HUES64 (cell line): ENCODE measurements around the gene ZNF527.
A peak's percentile ranks its signal among the peaks of the same experiment; 100 is the strongest.
"Not testable (repeated sequence)": the region's sequence is repeated elsewhere in the genome, so short reads cannot be mapped to it uniquely, and the experiment has no call there.

Experiments
- H3K27ac ChIP-seq: 2 replicates; pipeline ENCODE4 v1.7.0; 2013; ENCODE audit warnings: low read depth, low read length, inconsistent platforms
- H3K27me3 ChIP-seq: 2 replicates; pipeline ENCODE4 v1.6.1; 2013; ENCODE audit warnings: mild to moderate bottlenecking, low read length; ENCODE audit not compliant: insufficient read depth
- H3K36me3 ChIP-seq: 2 replicates; pipeline ENCODE4 v1.6.1; 2013; ENCODE audit warnings: mild to moderate bottlenecking, low read length; ENCODE audit not compliant: insufficient read depth
- H3K4me1 ChIP-seq: 2 replicates; pipeline ENCODE4 v1.6.1; 2013; ENCODE audit warnings: mild to moderate bottlenecking, low read length, moderate library complexity; ENCODE audit not compliant: insufficient read depth
- H3K4me3 ChIP-seq: 2 replicates; pipeline ENCODE4 v1.5.1; 2013; ENCODE audit warnings: mild to moderate bottlenecking, low read length, moderate library complexity
- H3K9ac ChIP-seq: 2 replicates; pipeline ENCODE4 v1.6.1; 2013; ENCODE audit warnings: mild to moderate bottlenecking, low read depth, low read length
- H3K9me3 ChIP-seq: 2 replicates; pipeline ENCODE4 v1.6.1; 2013; ENCODE audit warnings: low read depth, low read length; ENCODE audit not compliant: insufficient read depth
- WGBS: fragments of 150-250, 120-280 bp; methylation state at CpG from one replicate; pipeline ENCODE4 v1.1.7; 2013; ENCODE audit warnings: missing lambda C conversion rate; 5-methylcytosine and 5-hydroxymethylcytosine counted together

ZNF527 gene

DNA sequence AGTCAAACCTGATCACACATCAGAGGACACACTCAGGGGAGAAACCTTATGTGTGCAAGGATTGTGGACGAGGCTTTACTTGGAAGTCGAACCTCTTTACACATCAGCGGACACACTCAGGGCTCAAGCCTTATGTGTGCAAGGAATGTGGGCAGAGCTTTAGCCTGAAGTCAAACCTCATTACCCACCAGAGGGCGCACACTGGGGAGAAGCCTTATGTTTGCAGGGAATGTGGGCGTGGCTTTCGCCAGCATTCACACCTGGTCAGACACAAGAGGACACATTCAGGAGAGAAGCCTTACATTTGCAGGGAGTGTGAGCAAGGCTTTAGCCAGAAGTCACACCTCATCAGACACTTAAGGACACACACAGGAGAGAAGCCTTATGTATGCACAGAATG is 8.2 kb upstream of the ZNF527 start:
- H3K4me3 ChIP-seq = no peak overlapping the region
- H3K9me3 ChIP-seq = peaks cover 36% of the 10 kb centered on the region
- H3K36me3 ChIP-seq = peaks cover 58% of the 10 kb centered on the region
- H3K27ac ChIP-seq = no peak overlapping the region
- H3K4me1 ChIP-seq = no peaks in the 10 kb centered on the region
- no peaks in the 10 kb centered on the region for H3K27me3 ChIP-seq
- no peak overlapping the region for H3K9ac ChIP-seq
- WGBS = 94% methylated on average over 6 of the region's 6 CpGs

DNA sequence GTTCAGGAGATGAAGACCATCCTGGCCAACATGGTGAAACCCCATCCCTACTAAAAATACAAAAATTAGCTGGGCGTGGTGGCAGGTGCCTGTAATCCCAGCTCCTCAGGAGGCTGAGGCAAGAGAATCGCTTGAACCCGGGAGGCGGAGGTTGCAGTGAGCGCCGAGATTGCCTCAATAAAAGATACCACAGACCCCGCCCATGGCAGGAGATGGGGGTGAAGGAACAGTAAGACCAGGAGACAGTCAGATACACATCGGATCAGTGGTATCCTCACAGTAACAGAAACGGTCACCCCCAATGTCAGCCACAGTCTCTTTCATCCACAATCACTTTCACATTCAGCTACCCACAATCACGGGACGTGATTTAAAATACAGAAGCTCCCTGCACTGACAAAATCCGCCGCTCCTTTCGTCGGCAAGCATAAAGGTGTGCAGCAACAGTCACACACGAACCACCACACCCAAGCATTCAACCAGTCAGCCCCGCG is 466 bp upstream of the ZNF527 start:
- H3K27ac ChIP-seq, H3K36me3 ChIP-seq, H3K9me3 ChIP-seq, H3K27me3 ChIP-seq, H3K4me1 ChIP-seq: not testable (repeated sequence)
- 36% methylated on average over 18 of the region's 18 CpGs for WGBS
- Histone ChIP-seq H3K9ac (peak overlapping the region; percentile 64), H3K4me3 (peak overlapping the region; percentile 69)

DNA sequence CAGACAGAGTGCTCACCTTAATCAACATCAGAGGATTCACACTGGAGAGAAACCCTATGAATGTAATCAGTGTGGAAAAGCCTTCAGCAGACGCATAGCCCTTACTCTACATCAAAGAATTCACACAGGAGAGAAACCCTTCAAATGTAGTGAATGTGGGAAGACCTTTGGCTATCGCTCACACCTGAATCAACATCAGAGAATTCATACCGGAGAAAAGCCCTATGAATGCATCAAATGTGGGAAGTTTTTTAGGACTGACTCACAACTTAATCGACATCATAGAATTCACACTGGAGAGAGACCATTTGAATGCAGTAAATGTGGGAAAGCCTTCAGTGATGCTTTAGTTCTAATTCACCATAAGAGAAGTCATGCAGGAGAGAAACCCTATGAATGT is 18.3 kb downstream of the ZNF527 start:
- Histone ChIP-seq H3K36me3 (peaks cover 60% of the 10 kb centered on the region), H3K27me3 (no peaks in the 10 kb centered on the region), H3K9ac (no peak overlapping the region), H3K27ac (no peak overlapping the region), H3K9me3 (peaks cover 92% of the 10 kb centered on the region), H3K4me1 (no peaks in the 10 kb centered on the region), H3K4me3 (no peak overlapping the region)
- 96% methylated on average over 3 of the region's 4 CpGs for WGBS

DNA sequence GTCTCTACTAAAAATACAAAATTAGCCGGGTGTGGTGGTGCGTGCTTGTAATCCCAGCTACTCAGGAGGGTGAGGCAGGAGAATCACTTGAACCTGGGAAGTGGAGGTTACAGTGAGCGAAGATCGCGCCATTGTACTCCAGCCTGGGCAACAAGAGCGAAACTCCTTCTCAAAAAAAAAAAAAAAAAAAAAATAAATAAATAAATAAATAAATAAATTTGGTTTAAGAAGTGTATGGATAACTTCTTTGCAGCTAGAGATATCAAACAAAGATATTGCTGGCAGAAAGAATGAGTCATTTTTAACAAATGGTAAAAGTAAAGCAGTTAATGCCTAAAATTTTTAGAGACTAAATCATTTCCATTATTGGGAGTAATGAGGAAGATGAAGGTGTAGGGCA is 20.5 kb downstream of the ZNF527 start:
- 100% methylated on average over 2 of the region's 6 CpGs for WGBS
- not testable (repeated sequence) for H3K27me3 ChIP-seq, H3K4me1 ChIP-seq, H3K4me3 ChIP-seq, H3K27ac ChIP-seq, H3K9ac ChIP-seq
- peaks cover 79% of the 10 kb centered on the region for H3K9me3 ChIP-seq
- H3K36me3 ChIP-seq = peaks cover 40% of the 10 kb centered on the region

DNA sequence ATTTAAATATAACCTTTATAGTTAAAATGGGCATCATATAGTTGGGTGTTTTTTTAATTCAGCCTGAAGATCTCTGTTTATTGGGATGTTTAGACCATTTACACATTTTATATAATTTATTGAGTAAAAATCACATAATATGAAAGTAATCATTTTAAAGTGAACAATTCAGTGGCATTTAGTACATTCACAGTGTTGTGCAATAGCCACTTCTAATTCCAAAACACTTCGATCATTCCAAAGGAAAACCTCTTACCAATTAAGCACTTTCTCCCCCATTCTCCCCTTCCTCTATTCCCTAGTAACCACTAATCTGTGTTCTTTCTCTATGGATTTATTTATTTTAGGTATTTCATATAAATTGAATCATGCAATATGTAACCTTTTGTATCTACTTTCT is 30.2 kb downstream of the ZNF527 start:
- H3K27ac ChIP-seq = no peak overlapping the region
- H3K9me3 ChIP-seq = peaks cover 81% of the 10 kb centered on the region
- H3K36me3 ChIP-seq = no peaks in the 10 kb centered on the region
- no peak overlapping the region for H3K4me3 ChIP-seq
- H3K9ac ChIP-seq = no peak overlapping the region
- H3K4me1 ChIP-seq = no peaks in the 10 kb centered on the region
- 96% methylated on average over 1 of the region's 1 CpG for WGBS
- H3K27me3 ChIP-seq = no peaks in the 10 kb centered on the region

DNA sequence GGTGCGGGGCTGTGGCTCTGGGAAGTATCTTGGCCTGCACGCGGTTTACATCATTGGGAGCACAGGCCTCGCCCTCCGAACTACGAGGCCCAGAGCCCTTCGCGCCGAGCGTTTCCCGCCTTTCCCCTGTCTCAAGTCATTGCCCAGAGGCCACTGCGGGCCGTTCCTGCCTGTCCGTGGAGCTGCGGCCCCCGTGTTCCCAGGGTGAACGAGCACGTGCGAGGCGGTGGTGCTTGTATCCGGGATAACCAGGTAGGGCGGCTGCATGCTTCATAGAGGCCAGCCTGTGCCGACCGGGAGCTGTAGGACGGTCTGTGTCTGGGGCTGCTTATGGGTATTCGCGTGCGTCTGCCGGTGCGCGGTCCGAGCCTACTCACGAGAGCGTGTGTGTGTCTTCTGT is 32.5 kb downstream of the ZNF527 start:
- no peaks in the 10 kb centered on the region for H3K4me1 ChIP-seq
- H3K4me3 ChIP-seq = no peak overlapping the region
- no peak overlapping the region for H3K27ac ChIP-seq
- H3K36me3 ChIP-seq = no peaks in the 10 kb centered on the region
- 96% methylated on average over 34 of the region's 34 CpGs for WGBS
- H3K9me3 ChIP-seq = peaks cover 72% of the 10 kb centered on the region
- no peak overlapping the region for H3K9ac ChIP-seq
- H3K27me3 ChIP-seq = no peaks in the 10 kb centered on the region

DNA sequence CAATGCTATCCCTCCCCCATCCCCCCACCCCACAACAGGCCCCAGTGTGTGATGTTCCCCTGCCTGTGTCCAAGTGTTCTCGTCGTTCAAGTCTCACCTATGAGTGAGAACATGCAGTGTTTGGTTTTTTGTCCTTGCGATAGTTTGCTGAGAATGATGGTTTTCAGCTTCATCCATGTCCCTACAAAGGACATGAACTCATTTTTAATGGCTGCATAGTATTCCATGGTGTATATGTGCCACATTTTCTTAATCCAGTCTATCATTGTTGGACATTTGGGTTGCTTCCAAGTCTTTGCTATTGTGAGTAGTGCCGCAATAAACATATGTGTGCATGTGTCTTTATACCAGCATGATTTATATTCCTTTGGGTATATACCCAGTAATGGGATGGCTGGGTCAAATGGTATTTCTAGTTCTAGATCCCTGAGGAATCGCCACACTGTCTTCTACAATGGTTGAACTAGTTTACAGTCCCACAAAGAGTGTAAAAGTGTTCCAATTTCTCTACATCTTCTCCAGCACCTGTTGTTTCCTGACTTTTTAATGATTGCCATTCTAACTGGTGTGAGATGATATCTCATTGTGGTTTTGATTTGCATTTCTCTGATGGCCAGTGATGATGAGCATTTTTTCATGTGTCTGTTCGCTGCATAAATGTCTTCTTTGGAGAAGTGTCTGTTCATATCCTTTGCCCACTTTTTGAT is 35.4 kb downstream of the ZNF527 start:
- peaks cover 75% of the 10 kb centered on the region for H3K9me3 ChIP-seq
- not testable (repeated sequence) for H3K4me1 ChIP-seq, H3K27ac ChIP-seq, H3K27me3 ChIP-seq, H3K4me3 ChIP-seq, H3K36me3 ChIP-seq, H3K9ac ChIP-seq
- WGBS = 85% methylated on average over 4 of the region's 6 CpGs

DNA sequence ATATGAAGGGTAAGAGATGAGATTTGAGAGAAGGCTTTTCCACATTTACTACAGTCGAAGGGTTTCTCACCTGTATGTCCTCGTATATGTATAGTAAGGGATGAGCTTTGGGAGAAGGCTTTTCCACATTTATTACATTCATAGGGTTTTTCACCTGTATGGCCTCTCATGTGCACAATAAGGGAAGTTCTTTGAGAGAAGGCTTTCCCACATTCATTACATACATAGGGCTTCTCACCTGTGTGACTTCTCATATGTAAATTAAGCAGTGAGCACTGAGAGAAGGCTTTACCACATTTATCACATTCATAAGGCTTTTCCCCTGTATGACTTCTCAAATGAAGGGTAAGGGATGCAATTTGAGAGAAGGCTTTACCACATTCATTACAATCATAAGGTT is 41.8 kb downstream of the ZNF527 start:
- WGBS = 100% methylated on average over 1 of the region's 2 CpGs
- peaks cover 97% of the 10 kb centered on the region for H3K9me3 ChIP-seq
- H3K27me3 ChIP-seq = no peaks in the 10 kb centered on the region
- no peak overlapping the region for H3K27ac ChIP-seq
- H3K4me3 ChIP-seq = no peak overlapping the region; the same call in 1 of the 2 replicates
- no peak overlapping the region for H3K9ac ChIP-seq
- H3K4me1 ChIP-seq = no peaks in the 10 kb centered on the region
- peaks cover 37% of the 10 kb centered on the region for H3K36me3 ChIP-seq

DNA sequence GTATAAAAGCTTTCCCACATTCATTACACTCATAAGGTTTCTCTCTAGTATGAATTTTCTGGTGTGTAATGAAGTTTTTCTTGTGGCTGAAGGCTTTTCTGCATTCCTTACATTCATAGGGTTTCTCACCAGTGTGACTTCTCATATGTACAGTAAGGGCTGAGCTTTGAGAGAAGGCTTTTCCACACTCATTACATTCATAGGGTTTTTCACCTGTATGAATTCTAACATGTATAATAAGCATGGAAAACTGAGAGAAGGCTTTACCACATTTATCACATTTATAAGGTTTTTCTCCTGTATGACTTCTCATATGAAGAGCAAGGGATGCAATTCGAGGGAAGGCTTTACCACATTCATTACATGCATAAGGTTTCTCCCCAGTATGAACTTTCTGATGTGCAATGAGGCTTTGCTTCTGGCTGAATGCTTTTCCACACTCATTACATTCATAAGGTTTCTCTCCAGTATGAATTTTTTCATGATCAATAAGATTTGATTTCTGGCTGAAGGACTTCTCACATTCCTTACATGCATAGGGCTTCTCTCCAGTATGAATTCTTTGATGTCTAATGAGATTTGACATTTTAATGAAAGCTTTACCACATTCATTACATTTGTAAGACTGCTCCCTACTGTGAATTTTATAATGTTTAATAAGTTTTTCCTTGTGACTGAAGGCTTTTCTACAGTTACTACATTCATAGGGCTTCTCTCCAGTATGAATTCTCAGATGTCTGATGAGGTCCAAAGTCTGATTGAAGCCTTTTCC is 42.6 kb downstream of the ZNF527 start:
- 100% methylated on average over 1 of the region's 1 CpG for WGBS
- H3K36me3 ChIP-seq = peaks cover 37% of the 10 kb centered on the region
- H3K27ac ChIP-seq = no peak overlapping the region
- no peak overlapping the region; the same call in 1 of the 2 replicates for H3K4me3 ChIP-seq
- no peaks in the 10 kb centered on the region for H3K4me1 ChIP-seq
- H3K9ac ChIP-seq = no peak overlapping the region
- H3K9me3 ChIP-seq = peaks cover 95% of the 10 kb centered on the region
- H3K27me3 ChIP-seq = no peaks in the 10 kb centered on the region
